GM18511 (cell line): ENCODE data around the gene SPATS2L.

Experiments used
- ATAC-seq: cut with Tn5 transposase; IDR thresholded peaks from one replicate; pipeline ENCODE4 v1.9.1; 2021; ENCODE audit warnings: mild to moderate bottlenecking, moderate library complexity; ENCODE audit not compliant: unreplicated experiment

The SPATS2L gene

DNA sequence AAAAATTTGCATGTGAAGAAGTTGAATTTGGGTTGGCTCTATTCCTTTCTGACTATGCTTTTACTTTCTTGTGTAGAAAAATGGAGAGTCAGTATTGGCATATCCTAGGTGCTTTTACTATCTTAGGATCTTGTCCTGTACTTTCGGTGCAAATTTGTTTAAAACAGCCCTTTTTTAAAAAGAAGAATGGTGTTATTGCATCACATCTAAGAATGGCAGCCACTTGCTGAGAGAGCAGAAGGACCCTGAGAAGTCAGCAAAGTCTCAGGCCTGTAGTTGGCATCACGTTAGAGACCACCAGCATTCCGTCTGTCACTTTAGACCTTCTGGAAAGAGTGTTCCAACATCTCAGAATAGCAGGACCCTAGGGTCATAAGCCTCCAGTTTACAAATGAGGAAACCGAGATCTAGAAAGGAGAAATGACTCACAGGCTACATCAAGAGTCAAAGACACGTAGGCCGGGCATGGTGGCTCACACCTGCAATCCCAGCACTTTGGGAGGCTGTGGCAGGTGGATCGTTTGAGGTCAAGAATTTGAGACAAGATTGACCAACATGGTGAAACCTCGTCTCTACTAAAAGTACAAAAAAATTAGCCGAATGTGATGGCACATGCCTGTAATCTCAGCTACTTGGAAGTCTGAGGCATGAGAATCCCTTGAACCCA lies 42.5 kb downstream of the SPATS2L start:
- no peak for ATAC-seq

DNA sequence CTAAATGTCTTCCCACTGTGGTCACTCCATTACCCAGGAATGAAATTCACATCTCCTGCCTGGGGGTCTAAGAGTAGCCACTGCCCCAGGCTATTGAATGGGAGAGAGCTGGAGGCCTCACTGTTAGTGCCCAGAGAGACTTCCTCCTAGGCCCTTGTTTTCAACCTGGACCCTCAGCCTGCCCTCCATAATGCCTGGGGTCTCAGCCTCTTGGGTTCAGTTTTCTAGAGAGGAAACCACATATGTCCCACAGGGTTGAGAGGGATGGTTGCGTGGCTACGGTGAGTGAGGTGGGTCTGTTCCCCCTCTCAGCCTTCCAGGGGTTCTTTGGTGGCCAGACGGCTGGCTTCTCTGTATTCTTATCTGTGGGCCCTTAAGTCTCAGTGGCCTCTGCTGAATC lies 43.4 kb downstream of the SPATS2L start:
- no peak for ATAC-seq

DNA sequence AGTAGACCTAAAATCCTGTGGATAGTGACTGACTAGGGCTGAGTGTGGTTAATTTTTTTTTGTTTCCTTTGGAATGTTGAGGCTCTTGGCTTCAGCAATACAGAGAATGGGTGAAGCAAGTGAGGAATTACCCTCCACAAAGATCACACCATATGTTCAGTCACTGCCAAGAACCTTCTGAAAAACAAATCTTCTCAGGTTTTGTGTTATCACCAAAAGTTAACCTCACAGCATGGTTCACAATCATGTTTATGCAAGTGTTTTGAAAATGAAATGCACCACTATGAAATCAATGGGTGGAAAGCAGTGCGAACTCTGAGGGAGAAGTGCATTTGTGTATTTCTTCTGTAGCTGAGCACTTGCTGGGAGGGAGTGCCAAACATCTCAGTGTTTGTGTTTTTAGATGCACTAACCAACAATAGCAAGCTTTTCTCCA lies 44.4 kb downstream of the SPATS2L start:
- no peak for ATAC-seq

DNA sequence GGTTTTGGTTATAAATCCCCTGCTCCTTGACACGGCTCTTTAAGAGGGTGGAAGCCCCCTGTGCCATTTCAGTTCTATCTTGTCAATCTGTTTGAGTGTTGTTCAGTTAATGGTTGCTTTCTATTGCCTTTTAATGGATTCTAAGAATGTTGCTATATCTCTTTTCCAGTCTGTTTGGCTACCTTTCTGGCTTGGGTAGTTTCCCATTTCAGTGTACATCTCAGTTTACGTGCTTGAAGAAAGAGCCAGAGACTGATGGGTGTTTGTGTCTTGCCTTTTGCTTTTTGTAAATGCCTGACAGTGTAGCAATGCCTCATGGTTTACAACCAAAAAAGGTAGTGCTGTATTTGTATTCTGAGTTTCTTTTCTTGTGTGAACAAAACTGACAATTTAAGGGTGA lies 45.3 kb downstream of the SPATS2L start:
- ATAC-seq, result no peak

DNA sequence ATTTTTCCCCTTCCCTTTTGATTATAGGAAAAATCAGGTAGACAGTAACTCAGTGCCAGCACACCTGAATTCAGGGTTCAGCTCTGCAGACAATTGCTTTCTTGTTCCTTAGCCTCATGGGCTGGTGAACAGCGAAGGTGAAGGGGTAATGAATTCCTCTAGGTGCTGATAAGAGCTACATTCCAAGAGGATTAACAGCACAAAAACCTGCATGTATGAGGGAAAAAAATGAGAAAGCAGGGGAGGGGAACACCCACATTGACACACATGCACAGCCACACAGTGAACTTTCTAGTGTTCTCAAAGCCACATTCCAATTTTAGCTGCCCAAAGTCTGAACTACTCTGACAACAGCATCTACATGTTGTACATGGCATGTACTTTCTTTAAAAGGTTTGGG lies 46.1 kb downstream of the SPATS2L start:
- no peak for ATAC-seq

DNA sequence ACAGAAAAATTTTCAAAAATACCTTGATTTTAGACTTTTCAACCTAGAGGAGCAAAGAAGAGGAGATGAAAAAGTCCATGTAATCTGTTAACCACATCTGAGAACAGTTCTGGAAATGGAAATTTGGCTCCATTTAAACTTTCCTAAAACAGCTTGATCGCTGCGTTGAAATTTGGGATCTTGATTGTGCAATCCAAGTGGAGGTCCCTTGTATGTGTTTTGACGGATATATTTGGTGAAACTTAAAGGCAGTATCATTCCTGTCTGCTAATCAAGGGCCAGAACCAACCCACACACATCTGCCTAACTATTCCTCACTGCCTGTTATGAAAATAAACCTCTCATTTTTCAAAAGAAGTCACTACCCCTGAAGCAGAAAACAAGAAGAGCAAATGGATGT lies 46.6 kb downstream of the SPATS2L start:
- no peak for ATAC-seq

DNA sequence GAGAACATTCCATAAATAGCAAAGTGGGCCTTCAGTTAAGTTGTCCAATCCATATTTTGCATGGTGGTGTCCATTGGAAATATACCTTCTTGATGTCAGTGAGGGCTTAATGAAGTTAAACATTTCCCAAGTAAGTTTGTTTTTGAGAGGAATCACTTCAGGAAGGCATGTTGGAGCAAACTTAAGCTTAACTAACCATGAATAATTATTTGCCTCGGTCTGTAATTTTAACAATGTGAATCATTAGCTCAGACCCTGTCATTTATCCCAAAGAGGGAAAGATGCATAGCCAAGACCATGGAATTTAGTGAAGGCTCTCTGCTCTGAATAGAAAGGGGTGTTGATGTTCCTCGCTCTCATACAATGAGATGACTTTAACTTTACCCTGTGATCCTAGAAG lies 47.4 kb downstream of the SPATS2L start:
- no peak for ATAC-seq

DNA sequence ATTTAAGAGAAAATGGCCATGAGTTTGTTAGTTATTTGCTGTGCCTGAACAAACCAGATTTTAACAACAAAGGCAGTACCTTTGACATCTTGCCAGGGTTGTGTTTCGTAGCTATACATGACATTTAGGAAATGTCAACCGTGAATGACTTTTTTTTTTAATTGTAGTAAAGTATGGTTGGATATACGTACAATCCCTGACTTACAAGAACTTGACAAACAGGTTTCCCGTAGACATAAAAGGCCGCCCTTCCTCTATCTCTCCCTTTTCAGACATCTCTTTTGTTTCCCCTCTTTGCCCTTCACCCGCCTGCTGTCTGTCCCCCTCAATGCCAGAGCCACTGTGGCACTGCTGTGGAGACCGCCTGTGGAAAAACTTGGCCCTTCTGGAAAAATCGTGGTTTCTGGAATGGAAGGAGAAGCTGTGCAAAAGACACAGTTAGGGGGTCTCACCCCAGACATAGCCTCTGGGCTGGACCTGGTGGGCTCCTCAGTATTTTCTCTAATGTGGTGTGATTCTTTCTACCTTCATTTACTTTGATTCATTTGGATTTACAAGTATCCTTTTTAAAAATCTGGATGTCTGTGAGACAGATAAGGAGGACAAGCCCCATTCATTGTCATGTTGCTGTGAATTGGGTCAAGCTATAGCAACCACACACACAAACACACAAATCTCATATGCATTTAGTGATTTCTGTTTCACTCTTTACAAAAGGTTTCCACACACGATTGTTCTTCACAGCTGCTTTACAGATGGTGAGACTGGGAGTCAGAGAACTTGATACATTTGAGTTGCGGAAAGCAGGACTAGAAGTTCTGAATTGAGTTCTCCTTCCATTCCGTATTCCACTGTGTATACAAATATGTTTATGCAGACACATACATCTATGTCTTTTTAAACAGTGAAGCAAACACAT lies 48.6 kb downstream of the SPATS2L start:
- no peak for ATAC-seq

DNA sequence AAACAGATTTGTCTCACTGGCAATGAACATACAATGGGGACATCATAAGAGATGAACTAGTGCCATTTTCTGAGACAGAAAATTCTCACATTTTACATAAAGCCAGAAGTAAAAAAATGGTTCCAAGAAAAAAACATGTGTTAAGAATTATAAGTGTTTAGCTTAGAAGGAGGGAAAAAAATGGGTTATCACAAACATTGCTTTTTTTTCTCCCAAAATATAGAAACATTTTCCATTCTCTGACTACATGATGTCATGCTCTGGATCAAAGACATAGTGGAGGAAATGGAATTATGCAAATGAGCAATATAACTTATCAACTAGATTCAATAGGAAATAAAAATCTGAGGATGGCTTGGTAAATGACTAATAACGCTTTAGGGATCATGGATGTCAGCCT lies 49.8 kb downstream of the SPATS2L start:
- no peak for ATAC-seq

DNA sequence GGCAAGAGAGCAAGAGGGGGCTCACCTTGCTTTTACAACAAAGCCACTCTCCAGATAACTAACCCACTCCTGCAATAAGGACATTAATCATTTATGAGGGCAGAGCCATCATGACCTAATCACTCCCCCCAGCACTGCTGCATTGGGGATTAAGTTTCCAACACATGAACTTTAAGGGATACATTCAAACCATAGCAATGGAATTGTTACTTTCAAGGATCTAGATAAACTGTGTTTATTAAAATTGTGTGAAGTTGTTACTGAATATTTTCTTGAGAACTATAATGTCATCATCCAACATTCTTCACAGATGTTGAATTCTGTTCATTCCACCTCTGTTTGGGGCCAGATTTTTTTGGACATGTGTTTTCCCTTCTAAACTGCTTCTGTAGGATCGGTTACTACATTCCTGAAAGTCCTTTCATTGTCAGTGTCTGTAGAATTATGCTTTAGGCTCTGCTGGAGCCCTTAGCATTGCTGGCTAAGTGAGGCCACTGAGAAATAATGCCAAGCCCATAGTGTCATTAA lies 50.4 kb downstream of the SPATS2L start:
- no peak for ATAC-seq

DNA sequence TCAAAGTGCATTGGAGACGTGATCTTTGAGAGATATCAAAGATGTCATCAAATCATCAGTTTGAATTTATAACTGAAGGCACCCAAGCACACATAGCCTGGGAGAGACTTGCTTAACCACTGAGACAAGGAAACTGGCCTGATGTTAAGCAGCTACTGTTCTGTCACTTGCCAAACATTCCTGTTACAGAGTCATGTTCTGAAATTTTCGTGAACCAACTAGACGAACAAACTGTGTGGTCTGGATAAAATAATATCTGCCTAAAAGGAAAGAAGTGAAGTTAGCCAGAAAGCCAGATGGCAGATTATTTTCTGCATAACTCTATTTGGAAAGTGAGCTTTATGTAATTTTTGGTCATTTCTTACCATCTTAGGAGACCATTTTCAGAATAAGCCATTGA lies 51.4 kb downstream of the SPATS2L start:
- no peak for ATAC-seq

DNA sequence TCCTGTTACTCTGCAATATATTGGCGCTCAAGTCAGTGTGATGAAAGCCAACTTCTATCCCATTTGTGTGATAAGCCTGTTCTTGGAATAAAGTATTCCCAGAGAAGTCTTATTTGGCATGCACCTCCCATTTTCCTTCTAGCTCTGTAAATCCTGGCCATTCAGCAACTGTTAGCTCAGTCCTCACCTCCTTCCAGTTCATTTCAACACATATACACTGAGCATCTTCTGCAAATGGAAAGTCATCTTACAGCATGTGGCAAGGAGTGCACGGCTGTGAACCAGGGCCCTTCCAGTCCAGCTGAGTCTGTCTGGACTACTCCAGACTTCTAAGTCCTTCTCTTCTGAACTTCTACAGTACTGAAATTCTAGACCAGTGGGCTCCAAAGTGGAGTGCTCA lies 53.1 kb downstream of the SPATS2L start:
- ATAC-seq, result no peak

DNA sequence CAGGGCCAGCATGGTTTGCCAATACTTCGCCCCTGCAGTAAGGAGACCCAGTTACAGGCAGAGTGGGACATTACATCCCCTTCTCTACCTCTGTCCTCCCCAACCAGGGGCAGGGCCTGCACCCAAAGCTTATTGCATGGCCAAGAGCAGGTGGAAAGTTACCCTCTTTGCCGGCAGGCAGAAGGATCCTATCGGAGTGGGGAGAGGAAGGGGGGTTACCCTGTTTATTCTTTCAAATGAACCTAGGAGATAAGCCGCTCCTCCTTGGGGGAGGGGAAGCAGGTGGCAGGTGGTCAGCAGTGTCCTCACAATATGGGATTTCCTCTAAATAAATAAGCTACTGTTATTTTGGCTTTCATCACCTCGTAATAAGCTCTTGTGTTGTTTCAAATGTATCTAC lies 53.9 kb downstream of the SPATS2L start:
- no peak for ATAC-seq

DNA sequence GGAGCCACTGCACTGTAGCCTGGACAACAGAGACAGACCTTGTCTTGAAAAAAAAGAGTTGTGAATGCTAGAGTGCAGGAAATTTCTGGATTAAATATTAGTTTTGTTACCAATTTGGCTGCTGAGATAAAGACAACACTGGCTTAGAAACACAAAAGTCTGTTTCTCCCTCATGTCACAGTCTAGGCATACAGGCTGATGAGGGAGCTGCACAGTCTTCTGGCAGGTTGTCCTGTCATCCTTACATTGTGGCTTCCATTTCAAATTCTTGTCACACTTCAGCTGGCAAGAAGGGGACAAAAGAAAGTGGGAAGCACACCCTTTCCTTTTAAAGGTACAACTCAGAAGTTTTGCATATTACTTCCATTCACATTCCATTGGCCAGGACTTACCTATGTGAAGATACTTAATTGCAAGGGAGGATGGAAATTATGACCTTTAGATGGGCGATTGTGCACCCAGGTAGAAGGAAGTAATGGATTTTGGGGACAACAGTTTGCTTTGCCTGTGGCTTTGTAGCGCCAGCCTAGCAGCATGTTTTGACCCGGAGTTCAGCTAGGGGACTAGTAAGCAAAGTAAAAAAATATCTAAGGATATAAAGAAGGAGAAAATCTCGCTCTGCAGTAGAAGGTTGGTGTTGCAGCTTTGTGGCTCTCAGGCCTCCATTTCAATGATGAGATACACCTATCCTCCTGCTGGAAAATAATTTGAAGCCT lies 55.9 kb downstream of the SPATS2L start:
- no peak for ATAC-seq

DNA sequence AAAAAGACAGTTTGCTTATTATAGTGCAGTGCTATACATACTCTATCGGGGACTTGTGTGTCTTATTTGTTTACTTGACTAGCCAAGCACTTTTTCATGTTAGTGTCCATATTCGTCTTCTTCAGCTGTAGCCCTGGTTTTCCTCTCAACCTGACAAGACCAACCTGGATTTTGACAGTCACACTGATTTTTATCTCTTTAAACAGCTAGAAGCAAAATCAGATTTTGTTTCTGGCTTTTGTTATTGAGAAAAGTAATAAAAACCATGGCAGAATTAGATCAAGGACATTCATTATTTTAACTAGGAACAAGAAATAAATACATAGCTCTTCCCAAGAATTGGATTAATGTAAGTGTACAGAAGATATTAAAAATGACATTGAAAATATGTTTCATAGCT lies 56.8 kb downstream of the SPATS2L start:
- no peak for ATAC-seq

DNA sequence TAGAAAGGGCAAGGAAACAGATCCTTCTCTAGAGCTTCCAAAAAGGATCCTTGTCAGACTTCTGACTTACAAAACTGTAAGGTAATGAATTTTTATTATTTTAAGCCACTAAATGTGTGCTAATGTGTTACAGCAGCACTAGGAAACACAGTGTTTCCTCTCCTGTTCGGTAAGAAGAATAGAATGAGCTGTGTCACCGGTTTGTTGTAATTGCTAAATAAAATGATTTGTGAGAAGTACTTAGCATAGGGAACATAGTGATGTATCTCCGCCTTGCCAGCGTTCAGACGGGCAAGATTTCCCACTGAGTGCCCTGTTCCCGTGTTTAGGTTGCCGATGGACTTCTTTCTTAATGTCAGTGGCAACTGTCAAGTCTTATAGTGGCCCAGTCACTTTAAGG lies 57.6 kb downstream of the SPATS2L start:
- no peak for ATAC-seq

DNA sequence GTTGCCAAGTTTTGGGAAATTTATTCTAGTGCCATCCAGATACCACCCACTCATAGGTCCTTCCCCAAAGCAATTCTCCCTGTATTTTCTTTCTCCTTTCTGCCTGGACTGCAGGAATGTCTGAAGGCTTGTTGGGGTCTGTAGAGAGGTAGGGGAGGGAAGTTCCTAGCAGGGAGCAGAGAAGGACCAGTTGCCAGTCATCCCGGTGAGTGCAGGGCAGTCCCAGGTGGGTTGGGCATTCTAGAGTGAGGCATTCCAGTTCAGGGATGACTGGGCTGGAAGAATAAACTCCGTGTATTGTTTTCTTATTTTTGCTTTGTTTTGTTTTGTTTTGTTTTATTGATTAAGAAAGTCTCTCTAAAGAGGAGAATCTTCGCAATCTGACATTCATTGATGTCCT lies 58.1 kb downstream of the SPATS2L start:
- ATAC-seq, result no peak

DNA sequence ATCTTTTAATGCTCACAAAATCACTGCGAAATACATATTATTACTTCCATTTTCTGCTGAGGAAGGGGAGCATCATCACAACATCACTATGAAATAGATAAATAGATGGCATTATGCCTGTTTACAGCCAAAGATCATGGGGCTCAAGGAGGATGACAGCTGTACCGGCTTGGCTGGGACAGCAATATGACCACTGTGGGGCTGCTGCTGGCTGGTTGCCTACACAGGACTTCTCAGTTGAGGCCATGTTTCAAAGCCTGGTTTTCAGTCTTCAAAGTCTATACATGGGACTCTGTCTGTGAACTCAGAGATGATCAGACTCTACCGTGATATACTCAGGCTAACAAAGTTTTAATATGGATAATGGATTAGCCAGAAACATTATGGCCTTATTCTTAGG lies 58.7 kb downstream of the SPATS2L start:
- ATAC-seq, result no peak

DNA sequence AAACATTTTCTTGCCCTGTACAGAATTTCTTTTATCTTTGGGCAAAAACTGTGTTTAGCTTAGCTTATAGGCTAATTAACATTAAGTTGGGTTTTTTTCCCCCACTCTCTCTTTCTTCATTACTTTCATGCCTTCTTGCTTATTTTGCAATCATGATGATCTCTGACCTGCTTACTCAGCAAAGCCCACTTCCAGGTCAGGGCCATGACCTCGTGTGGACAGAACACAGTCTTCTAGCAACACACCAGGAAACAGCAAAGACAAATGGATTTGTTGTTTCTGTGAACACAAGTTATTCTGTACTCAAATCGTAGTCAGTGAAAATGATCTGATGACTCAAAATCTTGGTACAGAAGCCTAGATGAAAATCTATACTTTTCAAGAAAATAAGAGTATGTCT lies 60.7 kb downstream of the SPATS2L start:
- no peak for ATAC-seq

DNA sequence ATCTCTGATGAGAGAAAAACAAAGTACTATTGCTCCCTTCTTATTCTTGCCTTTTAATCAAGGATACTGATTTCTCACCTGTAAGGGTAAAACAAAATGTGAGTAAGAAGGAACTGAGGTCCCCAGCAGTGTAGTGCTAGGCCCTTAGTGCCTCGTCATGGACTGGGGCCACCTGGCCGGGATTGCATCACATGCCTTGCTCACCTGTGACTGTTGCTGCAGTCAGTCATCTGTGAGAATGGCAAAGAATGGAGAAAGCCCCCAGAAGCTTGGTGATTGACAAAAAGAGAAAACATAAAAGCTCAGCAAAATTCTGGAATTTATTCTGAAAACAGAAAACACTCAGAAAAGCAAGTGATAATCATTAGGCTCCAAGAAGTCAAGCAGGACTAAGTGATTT lies 63.4 kb downstream of the SPATS2L start:
- ATAC-seq, result no peak

DNA sequence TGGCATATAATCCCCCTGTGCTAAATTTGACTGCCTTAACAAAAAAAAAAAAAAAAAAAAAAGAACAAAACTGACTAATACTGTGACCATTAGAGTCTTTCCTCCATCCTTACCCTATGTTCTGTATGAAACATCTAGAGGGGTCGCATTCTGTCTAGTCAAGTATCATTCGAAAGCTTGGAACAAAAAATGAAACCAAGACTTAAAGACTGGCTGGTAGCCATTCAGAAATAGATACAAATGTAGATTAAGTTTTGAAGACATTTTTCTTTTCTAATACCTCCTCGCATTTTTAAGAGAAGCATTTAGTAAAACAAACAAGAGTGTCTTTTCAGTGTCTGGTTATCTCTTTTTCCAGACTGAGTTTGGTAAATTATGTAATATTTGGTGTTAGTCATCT lies 66.7 kb downstream of the SPATS2L start:
- ATAC-seq, result peak; percentile 53
